Hair follicle dermal papilla cell (primary cell): ENCODE results near the gene NUCB1. TPM values are rescaled to one million over a fixed set of nuclear protein-coding genes. Genes with fewer than 3 reads are reported as not detected.

ENCODE experiments used
- small RNA-seq: library from RNA; depleted of rRNA; stranded (forward); fragments of <200 nt; gene quantifications from one replicate; pipeline ENCODE3, GENCODE V24; 2012
- total RNA-seq: library from RNA; depleted of rRNA; stranded (reverse); fragments of >200 nt; gene quantifications from 2 replicates; pipeline ENCODE4 v1.2.3, GENCODE V29; 2012

The NUCB1 gene
- 269 and 313 TPM in 2 replicates for total RNA-seq

GRCh38 chr19:48899781-48900476 lies at the start of gene NUCB1:
Gene NUCB1, plus strand, starts transcription at chr19:48900312. Its CDS starts 485 bp downstream, at chr19:48900797.

GRCh38 chr19:48868114-48868886 lies 31.8 kb upstream of the NUCB1 start, which contains the start of gene PLEKHA4:
Gene PLEKHA4, minus strand, starts transcription at chr19:48868617. Its CDS starts 997 bp downstream, at chr19:48867620.

DNA sequence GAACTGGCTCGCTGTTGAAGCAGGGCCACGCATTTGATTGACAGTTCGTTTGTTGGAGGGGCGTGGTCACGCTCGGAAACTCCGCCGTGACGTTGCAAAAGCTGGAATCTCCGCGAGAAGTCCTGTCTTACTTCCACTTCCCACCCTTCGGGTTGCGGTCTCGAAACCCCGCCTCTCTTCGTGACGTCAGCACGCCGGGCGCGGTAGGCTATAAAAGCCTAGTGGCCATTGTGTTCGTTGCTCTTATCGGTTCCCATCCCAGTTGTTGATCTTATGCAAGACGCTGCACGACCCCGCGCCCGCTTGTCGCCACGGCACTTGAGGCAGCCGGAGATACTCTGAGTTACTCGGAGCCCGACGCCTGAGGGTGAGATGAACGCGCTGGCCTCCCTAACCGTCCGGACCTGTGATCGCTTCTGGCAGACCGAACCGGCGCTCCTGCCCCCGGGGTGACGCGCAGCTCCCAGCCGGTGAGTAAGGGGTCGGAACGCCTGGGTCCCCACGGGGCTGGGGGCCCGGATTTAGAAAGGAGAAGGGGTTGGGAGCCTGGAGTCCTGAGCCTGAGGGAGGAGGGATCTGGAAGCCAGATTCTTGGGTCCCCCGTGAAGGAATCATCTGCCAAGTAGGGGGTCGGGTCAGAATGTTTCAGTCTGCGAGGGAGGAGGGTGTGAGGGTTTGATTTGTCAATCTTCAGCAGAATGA lies 27.8 kb upstream of the NUCB1 start, which contains the start of gene PPP1R15A:
PPP1R15A (plus strand) TSS at position 240 of the 702 bp plus-strand sequence. CDS start 813 bp downstream, outside the sequence.

GRCh38 chr19:48933382-48933932 lies 33.3 kb downstream of the NUCB1 start, which contains the start of gene DHDH:
Gene DHDH, plus strand, starts transcription at chr19:48933699. Its CDS starts 23 bp downstream, at chr19:48933722.

GRCh38 chr19:48954595-48955307 lies 54.6 kb downstream of the NUCB1 start, which contains the start of gene BAX:
Gene BAX, plus strand, starts transcription at chr19:48954875. Its CDS starts 54 bp downstream, at chr19:48954929.

DNA sequence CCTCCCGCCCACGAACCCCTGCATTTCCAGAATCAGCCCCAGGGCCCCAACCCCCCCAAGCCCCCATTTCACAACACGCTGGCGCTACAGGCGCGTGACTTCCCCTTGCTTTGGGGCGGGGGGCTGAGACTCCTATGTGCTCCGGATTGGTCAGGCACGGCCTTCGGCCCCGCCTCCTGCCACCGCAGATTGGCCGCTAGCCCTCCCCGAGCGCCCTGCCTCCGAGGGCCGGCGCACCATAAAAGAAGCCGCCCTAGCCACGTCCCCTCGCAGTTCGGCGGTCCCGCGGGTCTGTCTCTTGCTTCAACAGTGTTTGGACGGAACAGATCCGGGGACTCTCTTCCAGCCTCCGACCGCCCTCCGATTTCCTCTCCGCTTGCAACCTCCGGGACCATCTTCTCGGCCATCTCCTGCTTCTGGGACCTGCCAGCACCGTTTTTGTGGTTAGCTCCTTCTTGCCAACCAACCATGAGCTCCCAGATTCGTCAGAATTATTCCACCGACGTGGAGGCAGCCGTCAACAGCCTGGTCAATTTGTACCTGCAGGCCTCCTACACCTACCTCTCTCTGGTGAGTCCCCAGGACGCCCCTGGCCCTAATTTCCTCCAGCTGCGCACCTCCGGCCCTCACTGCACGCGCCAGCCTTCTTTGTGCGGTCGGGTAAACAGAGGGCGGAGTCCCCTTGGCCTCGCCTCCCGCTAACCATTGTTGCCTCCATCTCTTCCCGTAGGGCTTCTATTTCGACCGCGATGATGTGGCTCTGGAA lies 65.1 kb downstream of the NUCB1 start, which contains the start of gene FTL:
FTL (plus strand) TSS at position 270 of the 766 bp plus-strand sequence; CDS start at position 469, 199 bp downstream.

Small RNA genes lying within 50 kb of the gene (small RNA-seq; reads per million reads assigned to genes)
- not detected for gene AC026803.1

Other genes with a start within 250 kb of the NUCB1 start
- gene NTN5, start 227.3 kb upstream of the NUCB1 start, total RNA-seq, result 0.32 TPM in 1 of 2 replicates, not detected in the other
- gene FUT2, start 204.3 kb upstream of the NUCB1 start, total RNA-seq, result under 0.01 TPM in 1 of 2 replicates, not detected in the other
- gene MAMSTR, start 180.6 kb upstream of the NUCB1 start, total RNA-seq, result 0.97 and 1.5 TPM in 2 replicates
- gene RASIP1, start 159.7 kb upstream of the NUCB1 start, total RNA-seq, result 0.32 and 0.36 TPM in 2 replicates
- gene IZUMO1, start 153.4 kb upstream of the NUCB1 start, total RNA-seq, result not detected in 2 replicates
- gene FUT1, start 147.7 kb upstream of the NUCB1 start, total RNA-seq, result not detected in 2 replicates
- not detected in 2 replicates for gene FGF21, start 144.8 kb upstream of the NUCB1 start, total RNA-seq
- gene BCAT2, start 89.3 kb upstream of the NUCB1 start, total RNA-seq, result 33.6 and 34.4 TPM in 2 replicates
- 12.2 and 14.6 TPM in 2 replicates for gene HSD17B14, start 63.8 kb upstream of the NUCB1 start, total RNA-seq
- 15.7 and 20.8 TPM in 2 replicates for gene PLEKHA4, start 31.7 kb upstream of the NUCB1 start, total RNA-seq
- gene PPP1R15A, start 27.9 kb upstream of the NUCB1 start, total RNA-seq, result 86.6 and 94.5 TPM in 2 replicates
- gene TULP2, start 1.6 kb upstream of the NUCB1 start, total RNA-seq, result 0.12 and 0.16 TPM in 2 replicates
- not detected in 2 replicates for gene DHDH, start 33.4 kb downstream of the NUCB1 start, total RNA-seq
- gene BAX, start 54.6 kb downstream of the NUCB1 start, total RNA-seq, result 66.0 and 84.5 TPM in 2 replicates
- gene FTL, start 65.0 kb downstream of the NUCB1 start, total RNA-seq, result 3,530 and 3,694 TPM in 2 replicates
- 61.7 and 65.2 TPM in 2 replicates for gene GYS1, start 93.0 kb downstream of the NUCB1 start, total RNA-seq
- 110 and 121 TPM in 2 replicates for gene RUVBL2, start 93.6 kb downstream of the NUCB1 start, total RNA-seq
- gene LHB, start 116.8 kb downstream of the NUCB1 start, total RNA-seq, result 0.49 and 0.61 TPM in 2 replicates
- not detected in 2 replicates for gene CGB3, start 124.0 kb downstream of the NUCB1 start, total RNA-seq
- not detected in 2 replicates for gene CGB2, start 131.6 kb downstream of the NUCB1 start, total RNA-seq
- gene CGB1, start 136.6 kb downstream of the NUCB1 start, total RNA-seq, result not detected in 2 replicates
- gene CGB5, start 143.5 kb downstream of the NUCB1 start, total RNA-seq, result 0.16 TPM in 1 of 2 replicates, not detected in the other
- not detected in 2 replicates for gene CGB8, start 148.8 kb downstream of the NUCB1 start, total RNA-seq
- 0.16 TPM in 1 of 2 replicates, not detected in the other for gene CGB7, start 157.4 kb downstream of the NUCB1 start, total RNA-seq
- gene NTF4, start 164.5 kb downstream of the NUCB1 start, total RNA-seq, result not detected in 2 replicates
- gene KCNA7, start 172.4 kb downstream of the NUCB1 start, total RNA-seq, result not detected in 2 replicates
- gene SNRNP70, start 185.1 kb downstream of the NUCB1 start, total RNA-seq, result 128 and 129 TPM in 2 replicates
- gene LIN7B, start 214.1 kb downstream of the NUCB1 start, total RNA-seq, result 5.2 and 6.0 TPM in 2 replicates
- gene C19orf73, start 218.8 kb downstream of the NUCB1 start, total RNA-seq, result 0.36 TPM in 1 of 2 replicates, not detected in the other
- gene PPFIA3, start 219.2 kb downstream of the NUCB1 start, total RNA-seq, result 1.8 and 2.4 TPM in 2 replicates